ENCODE results near the gene STAT6. TPM values are rescaled to one million over a fixed set of nuclear protein-coding genes. Genes with fewer than 3 reads are reported as not detected.
A peak's percentile ranks its signal among the peaks of the same experiment; 100 is the strongest.
"Not testable (repeated sequence)": the region's sequence is repeated elsewhere in the genome, so short reads cannot be mapped to it uniquely, and the experiment has no call there.

Gene STAT6
- total RNA-seq, 1 donor from 2014 or later: 164 TPM

GRCh38 chr12:57089271-57090245 lies 21.6 kb downstream of the STAT6 start:
- DNase-seq (ENCODE audit: low spot score): no peak

GRCh38 chr12:57088354-57089270 lies 22.6 kb downstream of the STAT6 start, which contains the start of gene NAB2:
Gene NAB2, plus strand, starts transcription at chr12:57089114. Its CDS starts 158 bp downstream, at chr12:57089272.
- DNase-seq (ENCODE audit: low spot score): peak; percentile 99

DNA sequence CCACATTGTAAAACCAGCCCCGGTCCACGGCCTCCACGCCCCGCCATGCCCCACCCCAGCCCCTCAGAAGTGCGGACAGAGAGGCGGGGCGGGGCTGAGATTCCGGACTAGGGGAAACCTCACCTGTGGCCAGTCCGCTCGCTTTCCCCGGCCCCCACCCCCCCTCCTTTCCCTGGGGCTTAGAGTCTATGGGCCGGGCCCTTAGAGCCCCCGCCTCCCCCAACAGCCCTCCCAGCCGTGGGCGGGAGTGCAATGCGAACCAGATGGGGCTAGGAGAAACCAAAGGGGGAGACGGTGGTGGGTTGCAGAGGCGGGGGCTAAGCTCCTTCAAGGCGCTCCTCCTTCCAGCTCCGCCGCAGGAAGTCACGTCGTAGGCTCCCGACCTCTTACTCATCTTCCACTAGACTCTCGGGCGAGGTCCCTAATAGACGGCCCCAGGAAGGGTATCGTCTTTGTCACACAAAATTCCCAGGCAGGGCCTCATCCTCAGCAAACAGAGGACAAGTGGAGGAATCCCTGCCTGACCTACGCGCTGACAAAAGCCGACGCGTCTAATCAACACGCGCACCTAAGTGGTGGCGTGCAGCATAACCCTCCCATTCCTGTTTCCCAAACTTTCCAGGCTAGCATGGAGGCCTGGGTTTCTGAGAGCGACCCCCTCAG lies 23.3 kb downstream of the STAT6 start:
- no peak for DNase-seq (ENCODE audit: low spot score)

DNA sequence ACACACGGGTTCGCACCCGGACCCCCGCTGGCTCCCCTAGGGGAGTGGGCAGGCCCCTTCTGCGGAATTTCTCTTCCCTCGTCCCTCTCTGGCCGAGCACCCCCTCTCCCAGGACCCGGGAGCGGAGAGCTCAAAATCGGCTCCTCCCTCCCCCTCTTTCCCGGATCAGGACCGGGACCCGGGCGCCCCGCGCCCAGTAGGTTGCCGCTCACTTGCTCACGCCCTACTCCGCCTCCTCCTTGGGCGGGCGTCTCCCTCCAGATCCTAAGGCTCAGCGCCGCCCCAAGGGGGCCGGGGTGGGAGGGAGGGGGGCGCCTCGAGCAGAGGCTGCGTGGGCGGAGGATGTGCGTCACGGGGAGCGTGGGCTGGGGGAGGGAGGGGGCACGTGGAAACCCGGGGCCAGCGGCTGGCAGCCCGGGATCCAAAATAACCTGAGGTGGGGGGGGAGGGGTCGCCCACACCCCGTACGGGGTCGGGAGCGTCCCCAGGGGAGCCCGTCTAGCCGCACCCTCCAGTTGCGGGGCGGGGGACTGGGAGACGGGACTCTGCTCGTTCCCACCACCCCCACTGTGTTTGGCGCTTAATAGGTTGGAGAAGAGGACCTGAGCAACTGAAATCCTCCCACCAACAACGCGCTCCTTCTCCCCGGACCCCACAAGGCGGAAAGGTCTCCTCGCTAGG lies 24.0 kb downstream of the STAT6 start:
- peak; percentile 96 for DNase-seq (ENCODE audit: low spot score)

DNA sequence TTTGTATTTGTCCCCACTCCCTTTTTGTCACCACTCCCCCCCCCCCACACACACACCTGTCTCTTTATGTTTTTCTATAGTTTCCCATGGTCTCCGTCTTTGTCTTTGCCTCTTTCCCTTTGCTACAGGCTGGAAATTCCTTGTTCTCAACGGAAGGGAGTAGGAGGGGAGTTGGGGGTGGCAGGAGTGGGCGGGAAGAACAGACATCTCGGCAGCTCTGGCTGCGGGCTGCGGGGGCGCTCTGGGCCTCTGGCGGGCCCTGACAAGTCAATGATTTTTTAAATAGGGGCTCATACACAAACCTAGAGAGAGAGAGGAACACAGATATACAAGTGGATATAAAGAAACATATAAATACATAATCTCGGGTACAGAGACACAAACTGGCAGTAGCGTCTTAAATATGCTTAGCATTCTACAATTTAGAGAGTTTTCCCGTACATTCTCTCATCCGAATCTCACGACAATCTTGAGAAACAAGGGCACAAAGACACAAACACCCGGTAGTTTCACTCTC lies 24.6 kb downstream of the STAT6 start:
- no peak for DNase-seq (ENCODE audit: low spot score)

GRCh38 chr12:57085999-57086492 lies 25.1 kb downstream of the STAT6 start:
- DNase-seq (ENCODE audit: low spot score): no peak

DNA sequence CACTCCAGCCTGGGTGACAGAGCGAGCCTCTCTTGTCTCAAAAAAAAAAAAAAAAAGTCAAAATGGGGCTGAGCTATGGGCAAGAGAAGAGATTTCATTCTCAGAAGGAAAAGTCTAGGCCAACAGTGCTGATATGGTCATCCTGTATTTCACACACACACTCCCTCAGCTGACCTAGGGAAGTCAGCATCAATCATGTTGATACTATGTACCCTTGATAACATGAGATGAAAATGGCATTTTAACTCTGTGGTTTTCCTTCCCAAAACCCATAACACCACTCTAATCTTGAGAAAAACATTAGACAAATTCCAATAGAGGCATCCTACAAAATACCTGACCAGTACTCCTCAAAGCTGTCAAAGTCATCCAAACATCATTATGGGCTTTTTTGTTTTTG lies 30.3 kb downstream of the STAT6 start:
- DNase-seq (ENCODE audit: low spot score): no peak

- no peak for DNase-seq (ENCODE audit: low spot score)
Measured at GRCh38 chr12:57079821-57080220, 31.3 kb downstream of the STAT6 start.

GRCh38 chr12:57078519-57079404 lies 32.4 kb downstream of the STAT6 start, which contains the start of gene NEMP1:
Gene NEMP1, minus strand, starts transcription at chr12:57078791. Its CDS starts 46 bp downstream, at chr12:57078745.
- no peak for DNase-seq (ENCODE audit: low spot score)

DNA sequence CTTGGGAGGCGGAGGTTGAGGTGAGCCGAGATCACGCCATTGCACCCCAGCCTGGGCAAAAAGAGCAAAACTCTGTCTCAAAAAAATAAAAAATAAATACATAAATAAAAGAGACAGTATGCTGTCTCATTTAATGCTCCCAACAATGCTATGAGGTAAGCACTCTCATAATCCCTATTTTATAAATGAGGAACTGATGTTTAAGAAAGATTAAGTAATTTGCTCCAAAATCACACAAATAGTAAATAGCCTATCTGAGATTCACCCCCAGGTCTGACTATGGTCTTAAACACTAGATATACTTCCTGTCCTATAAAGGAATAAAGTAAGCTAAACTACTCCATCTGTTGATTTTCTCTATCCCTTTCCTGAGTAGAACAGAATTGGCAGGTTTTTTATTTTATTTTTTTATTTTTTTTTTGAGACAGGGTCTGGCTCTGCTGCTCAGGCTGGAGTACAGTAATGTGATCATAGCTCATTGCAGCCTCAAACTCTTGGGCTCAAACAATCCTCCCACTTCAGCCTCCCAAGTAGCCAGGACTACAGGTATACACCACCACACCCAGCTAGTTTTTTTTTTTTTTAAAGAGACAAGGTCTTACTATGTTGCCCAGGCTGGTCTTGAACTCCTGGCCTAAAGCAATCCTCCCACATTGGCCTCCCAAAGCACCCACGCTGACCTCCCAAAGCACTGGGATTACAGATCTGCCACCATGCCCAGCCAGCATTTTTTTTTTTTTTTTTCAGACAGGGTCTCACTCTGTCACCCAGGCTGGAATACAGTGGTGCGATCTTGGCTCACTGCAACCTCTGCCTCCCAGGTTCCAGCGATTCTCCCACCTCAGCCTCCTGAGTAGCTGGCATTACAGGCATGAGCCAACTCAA lies 37.4 kb downstream of the STAT6 start:
- DNase-seq (ENCODE audit: low spot score): not testable (repeated sequence)

- no peak for DNase-seq (ENCODE audit: low spot score)
Measured at GRCh38 chr12:57072661-57073060, 38.5 kb downstream of the STAT6 start.

DNA sequence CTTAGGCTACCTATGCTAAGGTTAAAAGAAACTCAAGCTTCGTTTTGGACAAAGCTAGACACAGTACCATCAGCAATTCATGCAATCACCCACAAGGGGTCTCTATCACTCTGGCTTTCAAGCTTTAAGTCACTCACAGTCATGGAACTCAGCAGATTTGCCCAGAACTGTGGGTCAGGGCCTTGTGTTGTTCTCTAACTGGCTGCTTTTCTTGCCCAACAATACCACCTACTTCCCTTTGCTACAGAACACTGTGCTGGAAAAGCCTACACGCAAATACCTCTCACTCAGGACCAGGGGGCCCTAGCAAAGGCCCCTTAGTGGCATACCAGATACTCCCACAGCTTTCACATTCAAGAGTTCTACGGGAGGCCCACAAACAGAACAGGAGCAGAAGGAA lies 41.6 kb downstream of the STAT6 start:
- DNase-seq (ENCODE audit: low spot score): no peak

DNA sequence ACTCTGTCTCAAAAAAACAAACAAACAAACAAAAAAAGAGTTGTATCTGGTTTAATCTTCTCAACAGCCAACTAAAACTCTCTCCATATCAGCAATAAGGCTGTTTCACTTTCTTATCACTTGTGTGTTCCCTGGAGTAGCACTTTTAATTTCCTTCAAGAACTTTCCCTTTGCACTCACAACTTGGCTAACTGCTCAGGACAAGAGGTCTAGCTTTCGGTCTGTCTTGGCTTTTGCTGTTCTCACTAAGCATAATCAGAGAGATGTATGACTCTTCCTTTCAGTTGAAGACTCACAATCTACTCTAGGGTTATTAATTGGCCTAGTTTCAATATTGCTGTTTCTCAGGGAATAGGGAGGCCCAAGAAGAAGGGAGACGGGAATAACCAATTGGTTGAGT lies 44.9 kb downstream of the STAT6 start:
- DNase-seq (ENCODE audit: low spot score): no peak

DNA sequence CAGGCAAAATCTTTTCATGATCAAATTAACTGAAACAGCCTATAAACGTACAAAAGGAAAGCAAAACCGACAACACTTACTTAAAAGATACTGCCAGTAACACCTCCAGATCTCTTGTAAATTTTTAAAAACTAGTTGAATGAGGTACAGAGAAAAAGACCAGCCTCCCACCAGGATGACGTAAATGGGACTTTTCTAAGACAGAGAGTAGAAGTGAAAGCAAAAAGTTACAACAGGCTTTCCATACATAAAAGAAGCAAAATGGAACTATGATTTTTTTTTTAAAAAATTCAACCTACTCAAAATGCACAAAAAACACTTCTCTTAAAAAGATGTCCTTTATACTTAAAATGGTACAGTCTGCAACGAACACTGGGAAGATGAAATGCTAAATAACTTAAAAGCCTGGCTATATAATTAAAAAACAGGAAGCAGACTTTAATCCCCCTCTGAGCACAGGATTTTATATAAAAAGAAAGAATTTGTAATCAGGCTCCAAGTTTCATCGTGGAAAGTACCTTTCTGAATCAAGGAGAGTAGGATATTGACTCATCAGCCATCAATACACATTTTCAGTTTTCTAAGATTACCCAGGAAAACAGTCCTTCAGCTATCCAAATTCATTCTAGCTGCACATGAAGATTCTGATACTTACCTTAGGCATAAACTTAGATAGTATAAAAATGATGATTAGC lies 47.0 kb downstream of the STAT6 start:
- no peak for DNase-seq (ENCODE audit: low spot score)

DNA sequence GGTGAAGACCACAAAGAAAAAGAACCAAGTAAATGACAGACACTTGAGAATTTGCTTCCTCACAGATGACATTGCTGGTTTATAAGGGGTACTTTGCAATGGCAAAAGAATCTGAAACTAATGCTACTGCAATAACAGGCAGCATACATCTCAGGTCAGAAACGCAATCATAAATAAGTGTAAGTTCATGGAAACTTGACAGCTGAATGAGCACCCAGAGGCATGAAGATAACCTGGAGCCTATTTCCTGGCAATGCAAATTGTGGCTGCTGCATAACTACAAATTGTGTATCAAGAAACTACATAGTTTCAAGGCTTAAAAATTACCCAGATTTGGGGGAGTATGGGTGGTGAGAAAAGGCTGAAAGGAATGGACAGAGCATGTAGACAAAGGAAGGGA lies 52.7 kb downstream of the STAT6 start:
- no peak for DNase-seq (ENCODE audit: low spot score)

GRCh38 chr12:57057067-57057751 lies 54.0 kb downstream of the STAT6 start:
- DNase-seq (ENCODE audit: low spot score): no peak

GRCh38 chr12:57055824-57056223 lies 55.3 kb downstream of the STAT6 start:
- DNase-seq (ENCODE audit: low spot score): no peak
